GM23248 (cell line): ENCODE data around the gene ZNF264. TPM values are rescaled to one million over a fixed set of nuclear protein-coding genes. Genes with fewer than 3 reads are reported as not detected.

ENCODE experiments used
- DNase-seq: peaks from one replicate; pipeline ENCODE4 v3.0.0-alpha.2; 2015
- H2AFZ ChIP-seq: fragments of 200-600 bp; sonication (generic); 2 replicates; pipeline ENCODE4 v1.6.1; 2016; ENCODE audit warnings: antibody characterized with exemption
- H3F3A ChIP-seq: fragments of 200-600 bp; sonication (generic); 2 replicates; pipeline ENCODE4 v1.6.1; 2016; ENCODE audit warnings: mild to moderate bottlenecking, antibody characterized with exemption, mixed run types; ENCODE audit not compliant: insufficient read depth
- H3K27ac ChIP-seq: fragments of 200-600 bp; sonication (generic); 2 replicates; pipeline ENCODE4 v1.5.1; 2016; ENCODE audit warnings: mild to moderate bottlenecking
- H3K27me3 ChIP-seq: fragments of 200-600 bp; sonication (generic); replicated peaks from 2 replicates; pipeline ENCODE4 v1.6.1; 2016; ENCODE audit warnings: mild to moderate bottlenecking; ENCODE audit not compliant: insufficient read depth
- H3K36me3 ChIP-seq: fragments of 200-600 bp; sonication (generic); 2 replicates; pipeline ENCODE4 v1.6.1; 2016; ENCODE audit warnings: low read depth, mild to moderate bottlenecking
- H3K4me1 ChIP-seq: fragments of 200-600 bp; sonication (generic); 2 replicates; pipeline ENCODE4 v1.6.1; 2016; ENCODE audit warnings: mild to moderate bottlenecking; ENCODE audit not compliant: insufficient read depth
- H3K4me2 ChIP-seq: fragments of 200-600 bp; sonication (generic); one replicate; pipeline ENCODE4 v1.6.1; 2016; ENCODE audit warnings: mild to moderate bottlenecking; ENCODE audit not compliant: unreplicated experiment
- H3K4me3 ChIP-seq: fragments of 200-600 bp; sonication (generic); 2 replicates; pipeline ENCODE4 v1.5.1; 2016; ENCODE audit warnings: mild to moderate bottlenecking
- H3K79me2 ChIP-seq: fragments of 200-600 bp; sonication (generic); 2 replicates; pipeline ENCODE4 v1.6.1; 2016; ENCODE audit warnings: mild to moderate bottlenecking; ENCODE audit not compliant: insufficient read depth
- H3K9ac ChIP-seq: fragments of 200-600 bp; sonication (generic); 2 replicates; pipeline ENCODE4 v1.6.1; 2016; ENCODE audit warnings: mild to moderate bottlenecking
- H3K9me2 ChIP-seq: fragments of 200-600 bp; sonication (generic); 2 replicates; pipeline ENCODE4 v1.6.1; 2016; ENCODE audit warnings: mixed run types, mild to moderate bottlenecking, moderate library complexity; ENCODE audit not compliant: insufficient read depth
- H3K9me3 ChIP-seq: fragments of 200-600 bp; sonication (generic); one replicate; pipeline ENCODE4 v1.6.1; 2017; ENCODE audit warnings: low read depth
- H4K20me1 ChIP-seq: fragments of 200-600 bp; sonication (generic); 2 replicates; pipeline ENCODE4 v1.6.0; 2016; ENCODE audit not compliant: insufficient read depth
- EZH2 ChIP-seq: fragments of 200-600 bp; sonication (generic); IDR thresholded peaks from 2 replicates; pipeline ENCODE4 v1.6.1; 2018; ENCODE audit warnings: antibody characterized with exemption, mild to moderate bottlenecking; ENCODE audit not compliant: insufficient read depth, poor library complexity, severe bottlenecking
- EZH2phosphoT487 ChIP-seq: fragments of 200-600 bp; sonication (generic); IDR thresholded peaks from 2 replicates; pipeline ENCODE4 v1.6.1; 2018; ENCODE audit warnings: antibody characterized with exemption, moderate library complexity, mild to moderate bottlenecking, low read depth; ENCODE audit not compliant: insufficient read depth
- WGBS, 2 experiments: methylation state at CpG; one replicate each; pipeline ENCODE4 v1.1.6; 2015 to 2017; ENCODE audit warnings: low lambda C conversion rate in 2 of 2, low coverage in 1 of 2; ENCODE audit errors: missing lambda C conversion rate in 2 of 2; 5-methylcytosine and 5-hydroxymethylcytosine counted together
- in situ Hi-C: fragments of 300-500 bp; cut with MboI; formaldehyde crosslinking; loops from 2 replicates; pipeline ENCODE4 v1.15.0; 2020
- polyA plus RNA-seq: library from polyadenylated mRNA; unstranded; fragments of >200 nt; fragmentation: Nextera tagmentation; extraction: Ambion mirVana; gene quantifications from 2 replicates; pipeline ENCODE4 v1.2.1, GENCODE V29; 2016
- small RNA-seq: library from RNA; depleted of rRNA; stranded (forward); fragments of <200 nt; gene quantifications from one replicate; pipeline ENCODE3, GENCODE V24; 2014; ENCODE audit warnings: low read depth, low replicate concordance
- total RNA-seq: library from RNA; depleted of rRNA; stranded (reverse); fragments of >200 nt; shearing (Covaris generic); gene quantifications from 2 replicates; pipeline ENCODE4 v1.2.3, GENCODE V29; 2014; rRNA removed

Gene ZNF264
- total and polyA plus RNA-seq, 2 experiments from 2014 or later: 3.8 to 23.5 TPM

DNA sequence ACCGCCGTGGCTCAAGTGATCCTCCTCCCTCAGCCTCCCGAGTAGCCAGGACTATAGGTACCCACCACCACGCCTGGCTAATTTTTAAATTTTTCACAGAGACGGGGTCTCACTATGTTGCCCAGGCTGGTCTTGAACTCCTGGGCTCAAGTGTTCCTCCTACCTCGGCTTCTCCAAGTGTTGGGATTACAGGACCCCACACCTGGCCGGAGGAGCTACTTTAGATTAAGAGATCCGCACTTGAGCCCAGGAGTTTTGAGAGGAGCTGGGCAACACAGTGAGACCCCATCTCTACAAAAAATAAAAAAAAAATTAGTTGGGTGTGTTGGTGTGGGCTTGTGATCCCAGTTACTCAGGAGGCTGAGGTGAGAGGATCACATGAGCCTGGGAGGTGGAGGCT is 80.0 kb downstream of the ZNF264 start:
- Histone ChIP-seq H2AFZ (no peak overlapping the region), H3K79me2 (no peaks in the 10 kb centered on the region), H3K9me2 (no peaks in the 10 kb centered on the region), H3K4me2 (no peak overlapping the region), H3K9ac (no peak overlapping the region), H3K36me3 (no peaks in the 10 kb centered on the region), H3K27ac (no peak overlapping the region), H3K4me1 (peaks cover 12% of the 10 kb centered on the region), H3K9me3 (no peaks in the 10 kb centered on the region), H4K20me1 (no peaks in the 10 kb centered on the region), H3K4me3 (no peak overlapping the region), H3F3A (peaks cover 7% of the 10 kb centered on the region; the same call in 1 of the 2 replicates), H3K27me3 (no peaks in the 10 kb centered on the region)
- WGBS, 2 experiments: 94% methylated on average over 8 of the region's 8 CpGs
- in situ Hi-C loops: no loop called here
- DNase-seq: no peak
- TF ChIP-seq EZH2phosphoT487: no peak
- no peak for TF ChIP-seq EZH2

Small RNA genes lying within 50 kb of the gene (small RNA-seq; reads per million reads assigned to genes)
- not detected for gene AC025588.3

Other genes starting within 250 kb of the ZNF264 start
- gene USP29, start 71.5 kb upstream of the ZNF264 start, total RNA-seq: not detected in 2 replicates
- not detected in 2 replicates for gene USP29, start 71.5 kb upstream of the ZNF264 start, polyA plus RNA-seq
- gene ZIM3, start 46.3 kb upstream of the ZNF264 start, total RNA-seq: not detected in 2 replicates
- not detected in 2 replicates for gene ZIM3, start 46.3 kb upstream of the ZNF264 start, polyA plus RNA-seq
- not detected in 2 replicates for gene DUXA, start 24.0 kb upstream of the ZNF264 start, total RNA-seq
- gene DUXA, start 24.0 kb upstream of the ZNF264 start, polyA plus RNA-seq: not detected in 2 replicates
- gene AURKC, start 39.5 kb downstream of the ZNF264 start, total RNA-seq: 0.25 and 1.3 TPM in 2 replicates
- 0.23 and 0.43 TPM in 2 replicates for gene AURKC, start 39.5 kb downstream of the ZNF264 start, polyA plus RNA-seq
- gene ZNF805, start 49.1 kb downstream of the ZNF264 start, total RNA-seq: 15.8 and 15.9 TPM in 2 replicates
- gene ZNF805, start 49.1 kb downstream of the ZNF264 start, polyA plus RNA-seq: 2.1 and 3.2 TPM in 2 replicates
- gene ZNF460, start 89.0 kb downstream of the ZNF264 start, total RNA-seq: 49.3 and 59.9 TPM in 2 replicates
- gene ZNF460, start 89.0 kb downstream of the ZNF264 start, polyA plus RNA-seq: 7.6 and 8.5 TPM in 2 replicates
- 5.9 and 8.0 TPM in 2 replicates for gene ZNF543, start 129.0 kb downstream of the ZNF264 start, total RNA-seq
- 1.7 and 2.3 TPM in 2 replicates for gene ZNF543, start 129.0 kb downstream of the ZNF264 start, polyA plus RNA-seq
- 7.8 and 8.7 TPM in 2 replicates for gene ZNF304, start 159.8 kb downstream of the ZNF264 start, total RNA-seq
- gene ZNF304, start 159.8 kb downstream of the ZNF264 start, polyA plus RNA-seq: 4.2 and 4.8 TPM in 2 replicates
- gene TRAPPC2B, start 172.1 kb downstream of the ZNF264 start, total RNA-seq: 9.2 and 21.6 TPM in 2 replicates
- 30.3 and 33.0 TPM in 2 replicates for gene TRAPPC2B, start 172.1 kb downstream of the ZNF264 start, polyA plus RNA-seq
- 1.4 and 2.1 TPM in 2 replicates for gene ZNF547, start 172.1 kb downstream of the ZNF264 start, total RNA-seq
- gene ZNF547, start 172.1 kb downstream of the ZNF264 start, polyA plus RNA-seq: 1.2 and 2.0 TPM in 2 replicates
- gene ZNF548, start 198.4 kb downstream of the ZNF264 start, total RNA-seq: 11.1 and 20.3 TPM in 2 replicates
- 6.8 and 6.9 TPM in 2 replicates for gene ZNF548, start 198.4 kb downstream of the ZNF264 start, polyA plus RNA-seq
- gene ZNF17, start 219.7 kb downstream of the ZNF264 start, total RNA-seq: 4.8 and 19.9 TPM in 2 replicates
- 3.5 and 4.1 TPM in 2 replicates for gene ZNF17, start 219.7 kb downstream of the ZNF264 start, polyA plus RNA-seq
- gene ZNF749, start 243.8 kb downstream of the ZNF264 start, total RNA-seq: 2.4 and 3.6 TPM in 2 replicates
- 15.8 and 17.5 TPM in 2 replicates for gene ZNF749, start 243.8 kb downstream of the ZNF264 start, polyA plus RNA-seq